ENCODE data around the gene BRD7.

GRCh38 chr16:50306287-50306686 is 62.5 kb downstream of the BRD7 start:
- TF ChIP-seq CTCF (tag by site-specific recombination; IDR thresholded peaks at IDR 0.05) (no peak), ZNF366 (tag by site-specific recombination; conservative IDR thresholded peaks at IDR 0.05) (no peak), GLIS2 (tag by site-specific recombination; IDR thresholded peaks at IDR 0.05) (no peak)

Measured in HEK293 (cell line).